GM19239 (cell line): Measurements from ENCODE around the gene GH1.
"Not testable (repeated sequence)": the region's sequence is repeated elsewhere in the genome, so short reads cannot be mapped to it uniquely, and the experiment has no call there.

ENCODE experiments used
- DNase-seq: peaks from one replicate; pipeline ENCODE4 v3.0.0; 2011; ENCODE audit warnings: low spot score; ENCODE audit not compliant: insufficient read length
- FAIRE-seq: peaks from 2 replicates; lab custom pipeline; 2011; peaks lifted over from hg19 to GRCh38; lab: Jason Lieb, UNC

The GH1 gene

DNA sequence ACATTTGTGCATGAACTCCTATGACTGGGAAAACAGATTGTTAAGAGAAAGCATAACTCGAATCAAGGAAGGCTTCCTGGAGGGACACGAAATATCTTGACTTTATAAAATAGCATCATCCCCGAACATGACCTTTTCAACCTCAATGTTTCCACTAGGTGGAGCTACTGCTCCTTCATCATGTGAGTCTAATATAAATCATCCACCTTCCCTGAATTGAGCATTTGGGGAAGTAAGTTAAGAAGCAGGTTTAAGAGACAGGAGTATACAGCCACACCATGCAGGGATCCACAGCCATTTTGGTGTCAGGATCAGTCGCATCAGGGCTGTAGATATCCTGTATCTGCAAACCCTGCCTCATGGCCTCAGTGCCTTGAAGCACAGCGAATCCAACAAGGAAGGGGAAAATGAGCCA, 14.8 kb downstream of the GH1 start:
- FAIRE-seq, result peak; percentile 31
- DNase-seq, result not testable (repeated sequence)

DNA sequence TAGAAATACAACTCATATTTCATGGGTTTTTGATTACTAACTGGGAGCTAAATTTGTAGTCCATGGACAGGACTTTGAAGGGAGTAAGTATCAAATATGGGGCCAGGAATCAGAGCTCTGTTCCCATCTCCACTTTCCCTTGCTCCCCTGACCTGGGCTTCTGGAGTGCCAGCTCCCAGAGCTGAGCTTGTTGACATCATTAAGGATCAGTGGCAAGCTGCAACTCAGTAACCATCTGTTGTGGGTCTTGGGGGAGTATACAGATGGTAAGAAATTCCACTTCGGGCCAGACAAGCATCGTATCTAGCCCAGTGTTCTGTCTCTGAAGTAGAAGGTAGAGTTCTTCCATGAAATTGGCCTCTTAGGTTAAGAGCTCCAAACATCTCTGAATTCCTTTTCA, 16.7 kb downstream of the GH1 start:
- not testable (repeated sequence) for DNase-seq, FAIRE-seq

DNA sequence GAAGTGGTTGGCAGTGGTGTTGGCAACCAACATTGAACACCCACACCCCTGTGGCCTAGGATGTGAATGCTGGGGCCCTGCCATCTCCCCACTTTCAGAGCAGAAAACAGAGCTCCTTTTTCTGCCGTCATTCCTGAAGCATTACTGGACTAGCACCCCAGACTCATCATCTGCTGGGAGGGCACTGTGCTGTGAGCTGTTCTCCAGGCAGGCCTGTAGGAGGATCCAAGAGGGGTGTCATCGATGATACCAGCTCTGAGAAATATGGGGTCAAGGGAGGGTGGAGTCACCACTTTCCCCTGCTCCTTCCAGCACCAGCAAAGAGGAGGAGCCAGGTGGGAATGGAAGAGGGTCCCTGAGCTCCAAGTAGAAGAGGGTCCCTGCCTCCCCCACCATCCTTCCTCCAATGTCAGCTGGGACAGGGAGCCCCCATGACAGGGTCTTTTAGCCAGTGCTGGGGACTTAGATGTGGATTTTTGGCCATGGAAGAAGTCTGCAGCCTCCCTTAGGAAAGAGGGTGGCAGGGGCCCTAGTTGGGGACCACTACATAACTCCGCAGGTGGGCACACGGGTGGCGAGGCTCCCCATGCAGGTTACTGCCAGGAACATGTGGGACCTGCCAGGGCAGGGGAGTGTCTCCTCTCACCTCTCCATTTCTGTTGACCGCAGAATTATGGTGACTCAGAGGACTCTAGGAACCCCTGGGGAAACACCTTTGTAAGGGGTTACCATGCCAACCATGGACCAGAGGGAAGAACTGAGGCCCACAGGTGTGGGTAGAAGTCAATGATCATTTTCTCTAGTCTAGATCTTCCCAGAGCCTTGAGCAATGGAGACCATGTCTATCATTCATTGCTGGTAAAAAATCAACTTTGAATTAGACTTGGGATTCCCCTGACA, 19.5 kb downstream of the GH1 start:
- FAIRE-seq, DNase-seq: not testable (repeated sequence)

DNA sequence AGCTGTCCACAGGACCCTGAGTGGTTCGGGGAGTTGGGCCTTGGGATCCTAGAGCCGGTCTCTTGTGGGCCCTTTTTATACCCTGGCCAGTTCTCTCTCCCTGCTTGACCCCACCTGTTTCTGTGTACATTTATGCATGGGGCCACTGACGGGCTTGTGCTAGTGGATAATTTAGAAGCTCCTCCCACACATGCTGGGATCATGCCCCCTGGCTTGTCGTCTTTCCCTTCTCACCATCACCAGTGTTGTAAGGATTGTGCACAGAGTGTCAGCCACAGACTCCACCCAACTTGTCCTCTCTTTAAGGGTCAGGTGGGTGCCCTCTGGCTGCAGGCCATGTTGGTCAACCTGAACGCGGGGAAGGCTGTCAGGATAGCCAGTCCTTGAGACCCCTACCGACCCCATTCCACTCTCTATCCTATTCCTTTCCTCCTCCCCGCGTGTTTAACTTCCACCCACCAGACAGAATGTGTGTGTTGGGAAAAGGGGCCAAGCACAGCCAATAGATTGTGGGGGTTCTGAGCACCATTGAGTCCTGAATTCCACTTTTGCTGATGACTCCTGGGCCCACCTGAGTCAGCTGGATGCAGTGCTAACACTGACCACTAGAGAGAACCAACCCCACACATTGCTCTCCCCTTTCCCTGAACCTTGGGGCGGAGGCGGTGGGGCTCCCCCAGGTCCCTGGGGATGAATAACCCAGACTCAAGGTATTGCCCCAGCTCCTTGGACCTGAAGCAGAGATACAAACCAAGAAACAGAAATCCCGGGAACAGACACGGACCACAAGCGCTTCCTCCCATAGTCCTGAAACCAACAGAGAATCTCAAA, 21.9 kb downstream of the GH1 start, which contains the start of gene CSH1:
Gene CSH1, minus strand, starts transcription at position 51 of the 831 bp plus-strand sequence. CDS start 63 bp downstream, outside the sequence.
- not testable (repeated sequence) for FAIRE-seq, DNase-seq

DNA sequence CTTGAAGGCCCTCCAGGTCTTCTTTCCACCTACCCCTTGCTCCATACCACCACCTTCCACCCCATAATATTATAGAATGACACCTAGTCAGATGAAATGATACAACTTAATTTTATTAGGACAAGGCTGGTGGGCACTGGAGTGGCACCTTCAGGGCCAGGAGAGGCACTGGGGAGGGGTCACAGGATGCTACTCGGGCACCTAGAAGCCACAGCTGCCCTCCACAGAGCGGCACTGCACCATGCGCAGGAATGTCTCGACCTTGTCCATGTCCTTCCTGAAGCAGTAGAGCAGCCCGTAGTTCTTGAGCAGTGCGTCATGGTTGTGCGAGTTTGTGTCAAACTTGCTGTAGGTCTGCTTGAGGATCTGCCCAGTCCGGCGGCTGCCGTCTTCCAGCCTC, 23.8 kb downstream of the GH1 start:
- FAIRE-seq, DNase-seq: not testable (repeated sequence)

DNA sequence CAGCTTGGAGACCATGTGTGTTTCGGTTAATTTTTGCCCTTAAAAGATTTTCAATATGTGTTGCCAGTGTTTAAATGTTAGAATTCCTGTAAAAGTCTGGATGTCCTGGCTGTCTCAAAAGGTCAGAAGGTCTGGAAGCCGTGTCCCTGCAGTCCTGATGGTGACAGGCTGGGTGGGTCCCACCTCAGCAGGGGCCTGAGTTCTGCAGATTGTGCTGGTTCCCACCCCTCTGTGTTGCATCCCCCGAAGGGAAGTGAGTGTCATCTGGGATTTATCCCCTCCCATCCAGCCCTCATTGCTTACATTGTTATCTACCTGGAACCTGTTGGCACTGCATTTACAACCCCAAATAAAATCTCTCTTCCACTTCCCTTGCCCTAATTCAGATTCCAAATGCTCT, 24.6 kb downstream of the GH1 start:
- DNase-seq, FAIRE-seq: not testable (repeated sequence)

DNA sequence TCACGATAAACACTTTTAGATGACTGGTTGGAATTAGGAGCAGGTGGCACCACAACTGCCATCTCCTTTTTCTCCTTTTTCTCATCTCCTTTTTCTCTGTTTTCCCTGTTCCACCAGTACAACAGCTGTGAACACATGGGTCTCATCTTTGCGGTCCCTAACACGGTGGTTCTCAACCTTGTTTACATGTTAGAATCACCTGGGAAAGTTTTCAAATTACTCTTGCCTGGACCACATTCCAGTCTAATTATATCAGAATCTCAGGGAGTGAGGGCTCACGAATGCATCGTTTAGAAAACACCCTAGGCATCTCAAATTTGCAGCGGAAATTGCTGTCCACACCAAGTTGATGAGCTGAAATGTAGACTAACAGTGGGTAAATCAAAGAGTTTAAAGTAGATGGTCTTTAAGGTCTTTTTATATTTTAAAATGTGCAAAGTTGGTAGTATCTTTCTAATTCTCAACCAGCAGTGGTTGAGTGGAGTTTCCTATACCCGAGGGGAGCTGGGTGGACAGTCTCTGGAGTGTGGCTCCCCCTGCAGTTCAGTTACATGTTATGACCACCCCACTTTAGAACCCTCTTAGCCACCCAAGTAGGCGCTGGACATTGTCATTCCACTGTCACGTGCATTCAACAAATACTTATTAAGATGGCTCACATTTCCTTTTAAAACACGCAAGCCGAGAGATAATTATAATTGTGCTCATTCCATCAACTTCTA, 26.2 kb downstream of the GH1 start:
- FAIRE-seq, DNase-seq: not testable (repeated sequence)

DNA sequence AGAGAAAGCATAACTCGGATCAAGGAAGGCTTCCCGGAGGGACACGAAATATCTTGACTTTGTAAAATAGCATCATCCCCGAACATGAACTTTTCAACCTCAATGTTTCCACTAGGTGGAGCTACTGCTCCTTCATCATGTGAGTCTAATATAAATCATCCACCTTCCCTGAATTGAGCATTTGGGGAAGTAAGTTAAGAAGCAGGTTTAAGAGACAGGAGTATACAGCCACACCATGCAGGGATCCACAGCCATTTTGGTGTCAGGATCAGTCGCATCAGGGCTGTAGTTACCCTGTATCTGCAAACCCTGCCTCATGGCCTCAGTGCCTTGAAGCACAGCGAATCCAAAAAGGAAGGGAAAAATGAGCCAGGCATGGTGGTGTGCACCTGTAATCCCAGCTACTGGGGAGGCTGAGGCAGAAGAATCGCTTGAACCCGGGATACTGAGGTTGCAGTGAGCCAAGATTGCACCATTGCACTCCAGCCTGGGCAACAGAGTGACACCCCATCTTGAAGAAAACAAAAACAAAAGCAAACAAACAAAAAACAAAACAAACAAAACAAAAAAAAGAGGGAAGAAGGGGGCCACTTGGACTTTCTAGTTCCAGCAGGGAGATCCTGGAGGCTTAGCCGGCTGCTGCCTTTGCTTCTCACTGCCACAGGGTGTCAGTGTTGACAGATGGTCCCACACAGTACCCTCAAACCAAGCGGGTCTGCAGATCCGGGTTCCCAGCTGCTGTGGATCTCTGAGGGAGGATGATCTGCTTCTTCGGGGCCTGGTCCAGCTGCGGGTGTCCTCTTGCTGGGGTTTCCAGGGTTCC, 29.4 kb downstream of the GH1 start:
- peak; percentile 79 for FAIRE-seq
- DNase-seq, result not testable (repeated sequence)

DNA sequence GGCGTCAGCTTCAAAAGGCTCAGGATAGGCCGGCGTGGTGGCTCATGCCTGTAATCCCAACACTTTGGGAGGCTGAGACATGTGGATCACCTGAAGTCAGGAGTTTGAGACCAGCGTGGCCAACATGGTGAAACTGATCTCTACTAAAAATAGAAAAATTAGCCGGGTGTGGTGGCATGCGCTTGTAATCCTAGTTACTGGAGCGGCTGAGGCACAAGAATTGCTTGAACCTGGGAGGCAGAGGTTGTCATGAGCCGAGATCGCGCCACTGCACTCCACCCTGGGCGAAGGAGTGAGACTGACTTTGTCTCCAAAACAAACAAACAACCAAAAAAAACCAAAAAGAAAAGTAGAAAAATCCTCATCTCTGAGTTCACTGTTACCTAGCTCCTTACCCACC, 33.5 kb downstream of the GH1 start:
- FAIRE-seq, DNase-seq: not testable (repeated sequence)

DNA sequence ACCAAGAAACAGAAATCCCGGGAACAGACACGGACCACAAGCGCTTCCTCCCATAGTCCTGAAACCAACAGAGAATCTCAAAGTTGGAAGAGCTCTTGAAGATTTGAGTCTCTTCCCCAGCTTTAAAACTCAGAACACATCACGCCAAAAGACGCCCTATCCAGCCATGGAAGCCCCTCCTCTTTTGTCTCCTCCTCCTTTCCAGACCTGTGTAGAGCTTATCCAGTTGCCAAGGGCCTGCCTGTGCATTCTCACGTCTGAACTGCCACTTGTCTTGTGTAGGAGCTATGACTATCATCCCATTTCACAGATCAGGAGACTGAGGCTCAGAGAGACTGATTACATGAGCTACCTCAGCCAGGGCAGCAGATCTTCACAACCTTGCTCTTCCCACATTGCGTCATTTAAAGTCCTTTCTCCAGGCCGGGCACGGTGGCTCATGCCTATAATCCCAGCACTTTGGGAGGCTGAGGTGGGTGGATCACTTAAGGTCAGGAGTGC, 36.0 kb downstream of the GH1 start:
- DNase-seq, FAIRE-seq: not testable (repeated sequence)

DNA sequence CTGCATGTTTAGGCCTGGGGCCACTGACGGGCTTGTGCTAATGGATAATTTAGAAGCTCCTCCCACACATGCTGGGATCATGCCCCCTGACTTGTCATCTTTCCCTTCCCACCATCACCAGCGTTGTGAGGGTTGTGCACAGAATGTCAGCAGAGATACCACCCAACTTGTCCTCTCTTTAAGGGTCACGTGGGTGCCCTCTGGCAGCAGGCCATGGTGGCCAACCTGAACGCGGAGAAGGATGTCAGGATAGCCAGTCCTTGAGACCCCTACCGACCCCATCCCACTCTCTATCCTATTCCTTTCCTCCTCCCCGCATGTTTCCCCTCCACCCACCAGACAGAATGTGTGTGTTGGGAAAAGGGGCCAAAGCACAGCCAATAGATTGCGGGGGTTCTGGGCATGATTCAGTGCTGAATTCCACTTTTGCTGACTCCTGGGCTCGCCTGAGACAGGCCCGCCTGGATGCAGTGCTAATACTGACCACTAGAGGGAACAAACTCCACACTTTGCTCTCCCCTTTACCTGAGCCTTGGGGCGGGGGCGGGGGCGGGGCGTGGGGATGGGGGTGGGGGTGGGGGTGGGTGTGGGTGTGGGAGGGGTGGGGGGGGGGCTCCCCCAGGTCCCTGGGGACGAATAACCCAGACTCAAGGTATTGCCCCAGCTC, 36.6 kb downstream of the GH1 start, which contains the start of gene GH2:
Gene GH2, minus strand, starts transcription at position 10 of the 667 bp plus-strand sequence. CDS start 143 bp downstream, outside the sequence.
- DNase-seq (peak; percentile 71), FAIRE-seq (peak; percentile 56)

DNA sequence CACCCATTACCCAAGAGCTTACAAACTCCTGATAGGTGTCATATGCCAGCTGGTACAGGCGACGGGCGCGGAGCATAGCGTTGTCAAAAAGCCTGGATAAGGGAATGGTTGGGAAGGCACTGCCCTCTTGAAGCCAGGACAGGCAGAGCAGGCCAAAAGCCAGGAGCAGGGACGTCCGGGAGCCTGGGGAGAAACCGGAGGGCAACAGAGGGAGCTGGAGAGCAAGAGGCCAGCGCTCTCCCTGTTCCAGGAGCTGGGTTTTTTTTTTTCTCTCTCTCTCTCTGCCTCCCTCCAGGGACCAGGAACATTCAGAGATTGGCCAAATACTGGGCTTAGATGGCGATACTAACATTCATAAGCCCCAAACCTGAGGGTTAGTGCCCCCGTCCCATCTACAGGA, 37.3 kb downstream of the GH1 start:
- not testable (repeated sequence) for FAIRE-seq, DNase-seq

DNA sequence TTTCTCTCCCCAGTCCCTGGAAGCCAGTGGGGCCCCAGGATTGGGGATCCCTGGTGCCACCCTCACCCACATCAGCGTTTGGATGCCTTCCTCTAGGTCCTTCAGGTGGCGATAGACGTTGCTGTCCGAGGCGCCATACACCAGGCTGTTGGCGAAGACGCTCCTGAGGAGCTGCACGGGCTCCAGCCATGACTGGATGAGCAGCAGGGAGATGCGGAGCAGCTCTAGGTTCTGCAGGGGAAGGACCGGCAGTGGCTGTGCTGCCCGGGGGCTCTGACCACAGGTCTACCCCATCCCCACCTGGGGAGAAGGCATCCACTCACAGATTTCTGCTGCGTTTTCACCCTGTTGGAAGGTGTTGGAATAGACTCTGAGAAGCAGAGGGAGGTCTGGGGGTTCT, 37.9 kb downstream of the GH1 start:
- FAIRE-seq, result no peak
- no peak for DNase-seq

DNA sequence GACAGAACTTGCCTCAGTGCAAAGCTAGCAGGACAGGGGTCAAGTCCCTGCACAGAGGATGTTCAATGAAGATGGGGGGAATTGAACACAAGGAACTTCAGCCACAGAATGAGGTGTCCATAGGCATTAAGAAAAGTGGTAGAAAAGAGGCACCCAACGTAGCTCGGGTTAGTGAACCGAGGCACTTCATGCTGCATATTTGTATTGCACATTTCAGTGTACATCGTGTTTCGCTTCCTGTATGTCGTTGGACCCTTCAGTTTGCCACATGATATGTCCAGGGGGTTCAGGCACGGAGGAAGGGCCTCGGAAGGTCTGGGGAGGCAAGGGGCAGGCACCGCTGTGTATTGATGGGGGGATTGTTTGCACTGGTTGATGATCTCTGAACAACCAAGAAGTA, 40.2 kb downstream of the GH1 start:
- not testable (repeated sequence) for FAIRE-seq, DNase-seq

DNA sequence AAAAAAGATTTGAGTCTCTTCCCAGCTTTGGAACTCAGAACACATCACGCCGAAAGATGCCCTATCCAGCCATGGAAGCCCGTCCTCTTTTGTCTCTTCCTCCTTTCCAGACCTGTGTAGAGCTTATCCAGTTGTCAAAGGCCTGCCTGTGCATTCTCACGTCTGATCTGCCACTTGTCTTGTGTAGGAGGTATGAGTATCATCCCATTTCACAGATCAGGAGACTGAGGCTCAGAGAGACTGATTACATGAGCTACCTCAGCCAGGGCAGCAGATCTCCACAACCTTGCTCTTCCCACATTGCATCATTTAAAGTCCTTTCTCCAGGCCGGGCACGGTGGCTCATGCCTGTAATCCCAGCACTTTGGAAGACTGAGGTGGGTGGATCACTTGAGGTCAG, 43.9 kb downstream of the GH1 start:
- DNase-seq, FAIRE-seq: not testable (repeated sequence)

DNA sequence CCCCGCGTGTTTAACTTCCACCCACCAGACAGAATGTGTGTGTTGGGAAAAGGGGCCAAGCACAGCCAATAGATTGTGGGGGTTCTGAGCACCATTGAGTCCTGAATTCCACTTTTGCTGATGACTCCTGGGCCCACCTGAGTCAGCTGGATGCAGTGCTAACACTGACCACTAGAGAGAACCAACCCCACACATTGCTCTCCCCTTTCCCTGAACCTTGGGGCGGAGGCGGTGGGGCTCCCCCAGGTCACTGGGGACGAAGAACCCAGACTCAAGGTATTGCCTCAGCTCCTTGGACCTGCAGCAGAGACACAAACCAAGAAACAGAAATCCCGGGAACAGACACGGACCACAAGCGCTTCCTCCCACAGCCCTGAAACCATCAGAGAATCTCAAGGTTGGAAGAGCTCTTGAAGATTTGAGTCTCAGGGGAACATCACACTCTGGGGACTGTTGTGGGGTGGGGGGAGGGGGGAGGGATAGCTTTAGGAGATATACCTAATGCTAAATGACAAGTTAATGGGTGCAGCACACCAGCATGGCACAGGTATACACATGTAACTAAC, 44.5 kb downstream of the GH1 start:
- DNase-seq, FAIRE-seq: not testable (repeated sequence)

DNA sequence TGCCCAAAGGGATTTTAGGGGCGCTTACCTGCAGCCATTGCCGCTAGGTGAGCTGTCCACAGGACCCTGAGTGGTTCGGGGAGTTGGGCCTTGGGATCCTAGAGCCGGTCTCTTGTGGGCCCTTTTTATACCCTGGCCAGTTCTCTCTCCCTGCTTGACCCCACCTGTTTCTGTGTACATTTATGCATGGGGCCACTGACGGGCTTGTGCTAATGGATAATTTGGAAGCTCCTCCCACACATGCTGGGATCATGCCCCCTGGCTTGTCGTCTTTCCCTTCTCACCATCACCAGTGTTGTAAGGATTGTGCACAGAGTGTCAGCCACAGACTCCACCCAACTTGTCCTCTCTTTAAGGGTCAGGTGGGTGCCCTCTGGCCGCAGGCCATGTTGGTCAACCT, 45.1 kb downstream of the GH1 start, which contains the start of gene CSH2:
Gene CSH2, minus strand, starts transcription at position 101 of the 400 bp plus-strand sequence. Its CDS starts 63 bp downstream, at position 38.
- not testable (repeated sequence) for FAIRE-seq, DNase-seq
